Keratinocyte (primary cell): Measurements from ENCODE around the gene ZDHHC6. TPM values are rescaled to one million over a fixed set of nuclear protein-coding genes. Genes with fewer than 3 reads are reported as not detected.

Source experiments
- DNase-seq: peaks from one replicate; pipeline ENCODE4 v3.0.0-alpha.2; 2011; ENCODE audit warnings: low read depth, missing footprints, low spot score
- FAIRE-seq: peaks from 2 replicates; lab custom pipeline; 2011; peaks lifted over from hg19 to GRCh38; lab: Jason Lieb, UNC
- H2AFZ ChIP-seq: 2 replicates; pipeline ENCODE4 v1.6.0; 2012; ENCODE audit warnings: low read length, control low read depth, inconsistent platforms; ENCODE audit not compliant: control insufficient read depth
- H3K27ac ChIP-seq: 2 replicates; pipeline ENCODE4 v1.5.1; 2011; ENCODE audit warnings: low read length; ENCODE audit not compliant: control insufficient read depth, insufficient read depth
- H3K27me3 ChIP-seq: 3 replicates; pipeline ENCODE4 v1.6.0; 2011; ENCODE audit warnings: low read length; ENCODE audit not compliant: control insufficient read depth, insufficient read depth; ENCODE audit errors: extremely low read depth
- H3K36me3 ChIP-seq, 2 experiments: 2 replicates in 1 of 2; 3 replicates in 1 of 2; pipeline ENCODE4 v1.5.1; 2011; ENCODE audit warnings: low read length in 2 of 2, mild to moderate bottlenecking in 1 of 2; ENCODE audit not compliant: control insufficient read depth in 2 of 2, insufficient read depth in 2 of 2; ENCODE audit errors: extremely low read depth in 1 of 2
- H3K4me1 ChIP-seq: 3 replicates; pipeline ENCODE4 v1.5.1; 2011; ENCODE audit warnings: low read length; ENCODE audit not compliant: control insufficient read depth, insufficient read depth; ENCODE audit errors: extremely low read depth
- H3K4me2 ChIP-seq: 3 replicates; pipeline ENCODE4 v1.6.0; 2011; ENCODE audit warnings: low read depth, low read length; ENCODE audit not compliant: control insufficient read depth, insufficient read depth; ENCODE audit errors: extremely low read depth
- H3K4me3 ChIP-seq, 3 experiments: fragments of 200-600 bp in 1 of 3; sonication (generic) in 1 of 3; 2 replicates in 2 of 3; 3 replicates in 1 of 3; pipeline ENCODE4 v1.5.1; 2011 to 2016; ENCODE audit warnings: low read length in 3 of 3, mild to moderate bottlenecking in 3 of 3, control low read depth in 2 of 3, inconsistent platforms in 1 of 3, low read depth in 1 of 3, mixed read lengths in 1 of 3, mixed run types in 1 of 3, moderate library complexity in 1 of 3; ENCODE audit not compliant: control insufficient read depth in 2 of 3, insufficient read depth in 2 of 3; ENCODE audit errors: extremely low read depth in 1 of 3
- H3K79me2 ChIP-seq: 2 replicates; pipeline ENCODE4 v1.6.0; 2012; ENCODE audit warnings: low read length; ENCODE audit not compliant: control insufficient read depth, insufficient read depth
- H3K9ac ChIP-seq: 3 replicates; pipeline ENCODE4 v1.6.0; 2011; ENCODE audit warnings: low read length; ENCODE audit not compliant: control insufficient read depth, insufficient read depth; ENCODE audit errors: extremely low read depth
- H3K9me1 ChIP-seq: 3 replicates; pipeline ENCODE4 v1.6.0; 2011; ENCODE audit warnings: low read length; ENCODE audit not compliant: control insufficient read depth, insufficient read depth; ENCODE audit errors: extremely low read depth
- H3K9me3 ChIP-seq: 2 replicates; pipeline ENCODE4 v1.5.1; 2012; ENCODE audit warnings: low read depth, low read length; ENCODE audit not compliant: control insufficient read depth
- H4K20me1 ChIP-seq: 3 replicates; pipeline ENCODE4 v1.6.0; 2011; ENCODE audit warnings: low read length; ENCODE audit not compliant: control insufficient read depth, insufficient read depth; ENCODE audit errors: extremely low read depth
- EZH2 ChIP-seq: IDR thresholded peaks from one replicate; pipeline ENCODE4 v1.6.1; 2012; ENCODE audit warnings: inconsistent platforms, mild to moderate bottlenecking, low read length, moderate library complexity
- dilution Hi-C: fragments of 300-500 bp; cut with MboI; formaldehyde crosslinking; loops from one replicate; pipeline ENCODE4 v1.7.0; 2020; ENCODE audit warnings: low sequenced_read_pairs; ENCODE audit not compliant: extremely low pct_ligation_motif_present
- polyA plus RNA-seq, 5 experiments: library from polyadenylated mRNA; depleted of rRNA in 3 of 5; stranded (reverse) in 3 of 5; stranded (forward) in 1 of 5; unstranded in 1 of 5; fragments of >200 nt; gene quantifications; 1 replicate in 1 of 5; 2 replicates in 3 of 5; 3 replicates in 1 of 5; pipeline versions ENCODE4 v1.2.1 to v1.2.3, GENCODE V29; 2011 to 2012; ENCODE audit warnings: missing spikeins in 2 of 5, low read depth in 1 of 5, low replicate concordance in 1 of 5
- TF ChIP-seq, protein P1 (sequence below), 3 experiments: IDR thresholded peaks in 1 of 3; conservative IDR thresholded peaks in 1 of 3; optimal IDR thresholded peaks in 1 of 3; 2 replicates in 2 of 3; 3 replicates in 1 of 3; pipeline versions ENCODE3 to v1.5.1; 2011; ENCODE audit warnings: low read length in 3 of 3, mild to moderate bottlenecking in 3 of 3, moderate library complexity in 2 of 3, control low read depth in 1 of 3, inconsistent platforms in 1 of 3; ENCODE audit not compliant: insufficient read depth in 2 of 3; ENCODE audit errors: extremely low read depth in 1 of 3

Gene ZDHHC6
- polyA plus RNA-seq, 1 donor (not counting 4 experiments of a cell fraction or from before 2014, with no cell fraction given): 34.2 TPM

GRCh38 chr10:112446055-112446854 is 459 bp downstream of the ZDHHC6 start:
- peak overlapping the region; percentile 95 for H3K4me2 ChIP-seq
- H3K9me3 ChIP-seq: no peaks in the 10 kb centered on the region
- FAIRE-seq: peak; percentile 17
- DNase-seq: no peak
- H3K4me3 ChIP-seq: peak overlapping the region; percentile 86 to 99 (median 98)
- H2AFZ ChIP-seq: peak overlapping the region; percentile 93
- H3K9ac ChIP-seq: peak overlapping the region; percentile 97
- no peaks in the 10 kb centered on the region for H3K27me3 ChIP-seq
- dilution Hi-C loops: no loop called here
- H3K79me2 ChIP-seq: peaks cover 59% of the 10 kb centered on the region
- peaks cover 0 to 2% of the 10 kb centered on the region in 2 experiments for H3K36me3 ChIP-seq
- H3K4me1 ChIP-seq: peaks cover 17% of the 10 kb centered on the region
- no peaks in the 10 kb centered on the region for H4K20me1 ChIP-seq
- TF ChIP-seq, protein P1, sequence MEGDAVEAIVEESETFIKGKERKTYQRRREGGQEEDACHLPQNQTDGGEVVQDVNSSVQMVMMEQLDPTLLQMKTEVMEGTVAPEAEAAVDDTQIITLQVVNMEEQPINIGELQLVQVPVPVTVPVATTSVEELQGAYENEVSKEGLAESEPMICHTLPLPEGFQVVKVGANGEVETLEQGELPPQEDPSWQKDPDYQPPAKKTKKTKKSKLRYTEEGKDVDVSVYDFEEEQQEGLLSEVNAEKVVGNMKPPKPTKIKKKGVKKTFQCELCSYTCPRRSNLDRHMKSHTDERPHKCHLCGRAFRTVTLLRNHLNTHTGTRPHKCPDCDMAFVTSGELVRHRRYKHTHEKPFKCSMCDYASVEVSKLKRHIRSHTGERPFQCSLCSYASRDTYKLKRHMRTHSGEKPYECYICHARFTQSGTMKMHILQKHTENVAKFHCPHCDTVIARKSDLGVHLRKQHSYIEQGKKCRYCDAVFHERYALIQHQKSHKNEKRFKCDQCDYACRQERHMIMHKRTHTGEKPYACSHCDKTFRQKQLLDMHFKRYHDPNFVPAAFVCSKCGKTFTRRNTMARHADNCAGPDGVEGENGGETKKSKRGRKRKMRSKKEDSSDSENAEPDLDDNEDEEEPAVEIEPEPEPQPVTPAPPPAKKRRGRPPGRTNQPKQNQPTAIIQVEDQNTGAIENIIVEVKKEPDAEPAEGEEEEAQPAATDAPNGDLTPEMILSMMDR (optimal IDR thresholded peaks at IDR 0.05 in 1 of 3, IDR thresholded peaks at IDR 0.05 in 1 of 3, conservative IDR thresholded peaks at IDR 0.05 in 1 of 3; ENCODE audit: extremely low read depth in 1 of 3, insufficient read depth in 2 of 3, low read length in 3 of 3): no peak
- no peak for TF ChIP-seq EZH2
- H3K27ac ChIP-seq: peak overlapping the region; percentile 90
- no peaks in the 10 kb centered on the region for H3K9me1 ChIP-seq

DNA sequence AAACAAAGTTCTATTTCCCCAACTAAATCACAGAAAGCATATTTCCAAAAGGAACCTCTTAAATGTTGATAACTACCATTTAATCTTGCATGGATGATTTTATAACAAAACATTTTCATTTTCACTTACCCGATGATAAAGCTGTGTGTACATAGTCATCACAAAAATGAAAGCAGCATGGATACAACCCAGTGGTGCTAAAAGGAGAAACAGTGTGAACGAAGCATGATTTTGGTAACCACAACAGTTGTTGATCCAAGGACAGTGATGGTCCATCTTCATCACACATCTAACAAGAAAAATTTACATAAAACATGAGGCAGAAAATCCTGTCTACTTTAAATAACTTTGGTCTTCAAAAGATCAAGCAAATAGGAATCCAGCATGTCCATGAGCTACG is 4.7 kb downstream of the ZDHHC6 start:
- Histone ChIP-seq H2AFZ (no peak overlapping the region), H3K4me1 (peaks cover 10% of the 10 kb centered on the region), H3K4me2 (no peak overlapping the region), H3K4me3 (no peak overlapping the region), H3K9me3 (no peaks in the 10 kb centered on the region), H4K20me1 (no peaks in the 10 kb centered on the region), H3K27ac (no peak overlapping the region), H3K79me2 (peaks cover 28% of the 10 kb centered on the region), H3K9me1 (no peaks in the 10 kb centered on the region), H3K9ac (no peak overlapping the region), H3K36me3 (peaks cover 10 to 18% of the 10 kb centered on the region in 2 experiments), H3K27me3 (no peaks in the 10 kb centered on the region)
- FAIRE-seq (no peak), DNase-seq (no peak)
- no peak for TF ChIP-seq EZH2
- TF ChIP-seq, protein P1 (optimal IDR thresholded peaks at IDR 0.05 in 1 of 3, IDR thresholded peaks at IDR 0.05 in 1 of 3, conservative IDR thresholded peaks at IDR 0.05 in 1 of 3; ENCODE audit: extremely low read depth in 1 of 3, insufficient read depth in 2 of 3, low read length in 3 of 3): no peak
- dilution Hi-C loops: no loop called here
